HG03558 (cell line): Measurements from ENCODE around the gene ARL3.
"Not testable (repeated sequence)": the region's sequence is repeated elsewhere in the genome, so short reads cannot be mapped to it uniquely, and the experiment has no call there.

Experiments
- ATAC-seq: cut with Tn5 transposase; IDR thresholded peaks from one replicate; pipeline ENCODE4 v1.9.1; 2021; ENCODE audit warnings: moderate number of reproducible peaks; ENCODE audit not compliant: unreplicated experiment; ENCODE audit errors: extremely low read depth

The ARL3 gene

GRCh38 chr10:102675666-102676533, 38.3 kb downstream of the ARL3 start:
- no peak for ATAC-seq

DNA sequence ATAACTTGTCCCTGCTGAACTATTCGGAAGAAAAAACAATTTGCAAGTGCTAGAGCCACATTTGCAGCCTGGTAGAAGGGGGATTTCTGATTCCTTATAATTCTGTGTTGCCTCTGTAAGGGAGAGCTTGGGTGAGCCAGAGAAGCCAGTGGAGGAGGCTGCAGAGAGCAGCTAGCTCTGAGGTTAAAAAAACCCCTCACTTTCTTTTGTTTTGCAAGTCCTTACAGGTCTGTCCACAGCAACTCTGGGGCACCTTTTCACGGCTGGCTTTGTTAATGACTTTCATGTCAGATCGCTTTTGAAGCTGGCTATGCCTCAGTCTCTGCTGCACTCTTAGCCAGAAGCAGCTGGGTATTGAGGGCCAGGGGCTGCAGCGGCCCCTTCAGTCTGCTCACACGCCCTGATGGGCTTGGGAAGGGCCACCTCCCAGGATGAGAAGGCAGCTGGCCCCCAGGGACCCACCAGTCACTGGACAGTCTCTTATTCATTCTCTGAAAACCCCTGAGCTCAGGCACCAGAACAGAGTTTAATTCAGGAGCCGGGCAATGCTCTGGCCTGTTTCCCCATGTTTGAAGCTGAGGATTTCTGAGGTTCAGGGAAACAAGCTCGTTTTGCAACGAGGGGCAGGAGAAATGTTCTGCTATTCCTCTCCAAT, 39.1 kb downstream of the ARL3 start:
- ATAC-seq, result no peak

- ATAC-seq, result no peak
Measured at GRCh38 chr10:102674566-102674965, 39.6 kb downstream of the ARL3 start.

- ATAC-seq, result no peak
Measured at GRCh38 chr10:102673819-102674511, 40.2 kb downstream of the ARL3 start.

- ATAC-seq, result no peak
Measured at GRCh38 chr10:102673236-102673818, 40.9 kb downstream of the ARL3 start.

- no peak for ATAC-seq
Measured at GRCh38 chr10:102670871-102671434, 43.2 kb downstream of the ARL3 start.

- no peak for ATAC-seq
Measured at GRCh38 chr10:102670065-102670670, 44.0 kb downstream of the ARL3 start.

- no peak for ATAC-seq
Measured at GRCh38 chr10:102669206-102670064, 44.8 kb downstream of the ARL3 start.

DNA sequence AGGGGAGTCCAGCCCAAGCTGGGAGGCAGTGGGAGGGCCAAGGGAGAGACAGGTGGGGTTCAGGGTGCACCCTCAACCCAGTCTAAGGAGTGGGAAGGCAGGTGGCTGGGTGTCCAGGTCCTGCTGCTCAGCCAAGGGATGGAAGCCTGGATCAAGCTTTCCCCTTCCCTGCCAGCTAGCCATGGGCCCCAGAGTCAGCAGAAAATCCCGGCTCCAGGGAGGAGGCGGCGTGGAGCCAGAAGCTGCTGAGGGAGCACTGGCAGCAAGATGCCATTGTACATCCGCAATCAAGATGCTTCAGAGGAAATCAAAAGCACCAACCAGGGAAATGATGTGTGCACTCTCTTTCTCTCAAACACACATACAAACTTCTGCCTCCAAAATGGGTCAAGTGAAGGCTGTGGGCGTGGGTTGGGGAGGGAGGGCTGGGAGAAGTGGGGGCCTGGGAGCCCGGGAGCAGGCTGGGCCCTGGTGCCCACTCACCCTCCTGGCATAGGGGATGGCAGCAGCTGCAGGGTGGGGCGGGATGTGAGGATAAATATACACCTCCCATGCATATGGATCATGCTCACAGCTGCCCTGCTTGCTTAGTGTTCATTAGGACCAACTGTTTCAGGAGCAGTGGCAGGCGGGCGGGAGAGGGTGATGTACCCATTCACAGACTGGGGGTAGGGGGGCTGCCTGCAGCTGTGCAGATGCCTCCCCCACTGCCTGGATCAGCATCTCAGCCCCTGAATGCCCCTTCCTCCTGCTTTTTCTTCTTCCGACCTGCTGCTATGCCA, 45.7 kb downstream of the ARL3 start:
- ATAC-seq, result no peak

GRCh38 chr10:102667411-102667810, 46.8 kb downstream of the ARL3 start:
- not testable (repeated sequence) for ATAC-seq

DNA sequence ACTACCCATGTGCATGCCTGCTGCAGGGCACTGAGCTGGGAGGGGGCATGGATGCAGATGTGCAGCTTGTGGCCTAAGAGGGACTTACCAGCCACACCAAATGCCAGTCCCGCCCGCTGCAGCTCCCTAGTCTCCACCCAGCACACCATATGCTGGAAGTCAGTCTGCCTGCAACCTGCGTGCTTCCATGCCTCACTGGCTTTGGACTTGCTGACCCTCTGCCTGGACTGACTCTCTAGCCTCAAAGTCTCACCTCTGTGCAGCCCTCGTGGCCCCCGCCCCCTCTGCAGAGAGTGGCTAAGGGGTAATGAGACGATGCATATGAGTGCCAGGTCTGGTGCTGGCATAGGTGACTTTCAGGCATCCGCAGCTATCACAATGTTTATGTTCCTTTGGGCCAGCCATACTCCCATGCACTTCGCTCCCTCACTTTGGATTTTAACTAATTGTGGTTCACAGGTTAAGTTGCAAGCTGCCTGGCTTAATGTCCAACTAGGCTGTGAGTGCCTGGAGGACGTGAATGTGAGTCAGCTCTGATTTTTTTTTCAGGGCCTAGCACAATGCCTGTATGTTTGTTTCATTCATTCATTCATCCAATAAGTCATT, 48.2 kb downstream of the ARL3 start:
- no peak for ATAC-seq

DNA sequence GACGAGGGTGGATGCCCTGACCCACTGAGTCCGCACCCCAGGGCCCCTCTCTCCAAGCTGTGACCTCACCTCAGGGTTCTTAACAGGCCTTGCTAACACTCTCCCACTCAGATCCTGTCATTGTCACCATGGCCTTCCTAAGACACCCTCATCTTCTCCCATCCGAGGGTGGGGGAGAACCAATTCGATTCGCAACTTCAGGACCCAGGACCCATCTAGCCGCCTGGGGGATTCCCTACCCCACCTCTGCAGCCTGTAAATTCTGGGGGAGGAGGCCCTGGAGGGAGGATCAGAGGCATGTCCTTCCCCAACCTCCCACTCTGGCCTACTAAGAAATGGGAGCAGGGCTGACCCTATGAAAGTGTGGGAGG, 52.6 kb downstream of the ARL3 start:
- peak; percentile 8 for ATAC-seq

DNA sequence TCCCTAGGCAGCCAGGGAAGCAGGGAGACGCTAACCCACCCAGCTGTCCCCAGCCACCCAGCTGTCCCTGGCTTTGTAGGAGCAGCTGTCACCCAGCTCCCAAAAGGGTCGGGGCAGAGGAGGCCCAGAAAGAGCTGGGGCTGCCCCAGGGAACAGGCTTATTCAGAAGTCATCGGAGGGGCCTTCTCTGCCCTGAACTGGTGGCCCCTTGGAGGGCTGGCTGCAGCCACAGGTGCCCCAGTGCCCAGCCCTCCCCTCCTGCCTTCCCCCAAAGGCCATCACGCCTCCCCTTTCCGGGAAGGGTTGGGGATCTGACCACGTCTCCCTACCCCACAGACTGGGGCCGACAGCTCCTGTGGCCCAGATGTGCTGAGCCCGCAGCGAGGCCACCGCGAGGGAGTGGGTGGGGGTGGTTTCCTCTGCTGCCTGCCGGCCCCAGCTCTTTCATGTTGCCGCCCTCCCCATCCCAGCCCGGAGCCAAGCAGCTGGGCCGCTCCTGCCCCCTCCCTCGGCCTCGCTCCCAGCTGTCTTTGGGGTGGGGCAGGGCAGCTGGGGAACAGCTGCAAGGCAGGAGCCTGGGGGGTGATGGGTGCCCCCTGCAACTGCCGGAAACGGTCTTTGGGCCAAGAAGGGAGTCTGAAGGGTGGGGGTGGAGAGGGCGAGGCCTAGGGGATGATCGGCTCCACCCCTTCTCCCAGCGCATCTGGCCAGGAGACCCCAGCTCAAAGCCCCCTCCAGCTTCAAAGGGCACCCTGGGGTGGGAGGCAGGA, 53.1 kb downstream of the ARL3 start:
- peak; percentile 46 for ATAC-seq

DNA sequence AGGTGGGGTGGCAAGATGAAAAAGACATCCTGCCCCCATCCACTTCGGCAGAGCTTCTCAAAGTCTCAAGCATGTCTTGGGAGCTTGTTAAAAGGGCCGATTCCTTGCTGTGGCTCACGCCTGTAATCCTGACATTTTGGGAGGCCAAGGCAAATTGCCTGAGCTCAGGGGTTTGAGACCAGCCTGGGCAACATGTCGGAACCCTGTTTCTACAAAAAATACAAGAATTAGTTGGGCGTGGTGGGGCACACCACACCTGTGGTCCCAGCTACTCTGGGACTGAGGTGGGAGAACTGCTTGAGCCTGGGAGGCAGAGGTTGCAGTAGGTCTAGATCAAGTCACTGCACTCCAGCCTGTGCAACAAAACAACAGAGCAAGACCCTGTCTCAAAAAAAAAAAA, 55.4 kb downstream of the ARL3 start:
- no peak for ATAC-seq

DNA sequence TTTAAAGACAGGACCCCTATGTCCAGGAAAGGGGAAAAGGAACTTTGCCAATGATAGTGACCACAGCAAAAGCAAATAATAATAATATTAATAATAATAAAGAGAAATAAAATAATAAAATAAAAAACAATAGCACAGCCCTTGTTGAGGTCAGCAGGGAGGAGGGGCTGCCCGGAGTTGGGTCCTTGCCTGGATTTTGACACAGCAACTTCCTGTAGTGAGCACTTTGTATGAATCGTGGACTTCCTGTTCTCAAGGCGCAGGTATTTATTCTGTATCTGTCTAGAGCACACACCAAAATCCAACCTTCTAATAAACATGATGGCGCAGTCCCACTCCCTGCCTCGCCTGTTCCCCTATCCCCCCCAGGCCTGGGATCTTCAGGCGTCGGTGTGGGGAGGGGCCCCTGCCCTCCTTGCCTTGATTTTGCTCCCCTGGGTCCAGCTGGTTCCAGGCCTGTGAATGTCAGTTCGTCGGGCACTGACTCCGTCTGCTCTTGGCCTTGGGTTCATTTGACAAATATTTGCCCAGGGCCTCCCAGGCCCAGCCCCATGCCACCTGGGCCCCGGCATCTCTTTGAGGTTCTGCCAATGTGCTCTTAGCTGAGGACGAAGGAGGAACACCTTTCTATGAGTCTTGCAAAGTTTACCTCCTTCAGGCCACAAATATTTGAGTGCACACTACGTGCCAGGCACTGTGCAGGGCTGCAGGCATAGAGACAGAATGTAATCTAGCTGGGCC, 56.0 kb downstream of the ARL3 start:
- no peak for ATAC-seq

DNA sequence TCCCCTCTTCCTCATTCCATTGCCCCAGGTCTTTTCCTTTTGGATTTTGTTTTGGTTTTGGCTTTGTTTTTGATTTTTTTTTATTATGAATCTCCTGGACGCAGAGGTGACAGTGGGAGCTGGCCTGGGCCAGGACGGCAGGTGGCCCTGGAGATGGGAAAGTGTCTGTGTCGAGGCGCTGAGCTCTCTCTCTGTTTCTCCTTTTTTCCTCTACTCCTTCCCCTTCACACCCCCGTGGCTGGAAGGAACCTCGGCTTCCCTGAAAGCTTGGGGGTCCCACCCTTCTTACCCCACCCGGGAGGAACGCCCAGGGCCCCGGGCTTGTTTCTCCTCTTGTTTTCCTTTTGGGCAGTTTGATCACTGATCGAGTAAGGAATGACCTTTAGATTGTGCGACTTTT, 56.7 kb downstream of the ARL3 start:
- ATAC-seq, result no peak
